C4-2B (cell line): Measurements from ENCODE around the gene SLIT3.

ENCODE experiments used
- CTCF ChIP-seq: fragments of 450-650 bp; conservative IDR thresholded peaks from 2 replicates; pipeline ENCODE4 v1.5.1; 2017; ENCODE audit warnings: mild to moderate bottlenecking
- ZFX ChIP-seq: fragments of 450-650 bp; IDR thresholded peaks from 2 replicates; pipeline ENCODE4 v1.6.1; 2017

- no peak for TF ChIP-seq CTCF
- TF ChIP-seq ZFX = no peak
Observed at GRCh38 chr5:169325273-169325672, 24.3 kb upstream of the SLIT3 start.
